GM20431 (cell line): ENCODE measurements around the gene FGFR2.

Experiments
- in situ Hi-C: fragments of 300-500 bp; cut with MseI, MboI; formaldehyde crosslinking; loops from one replicate; pipeline ENCODE4 v1.15.0; 2020; ENCODE audit warnings: low sequenced_read_pairs; ENCODE audit not compliant: unreplicated experiment

Gene FGFR2

GRCh38 chr10:121462955-121463354 is 135.3 kb downstream of the FGFR2 start:
- in situ Hi-C loops, result no loop called here

DNA sequence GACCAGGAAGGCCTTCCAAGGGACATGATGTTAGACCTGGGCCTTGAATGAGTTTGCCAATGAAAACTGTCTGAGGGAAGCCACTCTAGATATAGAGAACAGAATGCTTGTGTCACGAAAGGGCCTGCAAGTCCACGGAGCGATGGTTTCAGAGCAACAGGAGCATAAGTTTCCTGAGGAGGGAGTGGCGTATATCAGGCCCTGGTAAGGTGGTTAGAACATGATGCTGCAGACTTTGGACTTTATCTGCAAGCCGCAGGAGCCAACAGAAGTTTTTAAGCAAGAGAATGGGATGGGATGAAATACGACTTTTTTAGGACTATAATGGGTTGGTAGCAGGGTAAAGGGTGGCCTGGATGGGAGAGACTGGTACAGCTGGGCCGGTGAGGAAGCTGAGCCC is 136.0 kb downstream of the FGFR2 start:
- in situ Hi-C loops, result no loop called here

DNA sequence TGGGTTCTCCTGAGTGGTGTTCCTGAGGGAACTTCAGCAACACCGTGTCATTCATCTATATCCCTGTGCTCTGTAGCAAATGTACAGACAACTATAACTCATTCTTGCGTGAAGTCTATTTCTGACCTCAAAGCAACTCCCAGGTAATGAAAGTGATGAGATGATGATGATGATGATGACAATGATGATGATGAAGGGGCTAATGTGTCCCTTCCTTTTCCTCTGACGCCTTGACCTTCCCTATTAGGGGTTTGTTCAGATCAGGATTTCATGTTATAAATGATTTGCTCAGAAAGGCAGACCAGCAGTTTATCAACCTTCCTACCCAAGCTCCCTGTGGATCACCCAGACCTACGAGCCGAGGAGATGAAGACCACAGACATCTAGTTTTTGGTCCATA is 136.9 kb downstream of the FGFR2 start:
- in situ Hi-C loops, result no loop called here

DNA sequence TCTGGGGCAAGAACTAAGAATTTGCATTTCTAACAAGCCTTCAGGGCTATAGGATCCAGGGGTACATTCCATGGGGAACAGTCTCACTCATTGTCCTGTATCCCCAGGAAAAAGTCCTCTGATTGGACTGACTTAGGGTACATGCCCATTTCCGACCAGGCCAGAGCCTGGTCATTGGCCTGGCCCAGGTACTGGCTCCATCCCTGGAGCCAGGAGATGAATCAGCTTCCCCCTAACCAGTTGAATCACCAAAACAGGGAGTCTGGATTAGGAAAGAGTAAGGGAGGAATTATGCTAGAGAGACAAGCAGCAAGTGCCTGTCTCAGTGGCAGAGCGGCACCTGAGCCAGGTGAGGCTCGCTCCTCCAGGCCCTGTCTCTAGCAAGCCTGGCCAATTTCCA is 137.5 kb downstream of the FGFR2 start:
- in situ Hi-C loops, result no loop called here

GRCh38 chr10:121459622-121460453 is 138.4 kb downstream of the FGFR2 start:
- in situ Hi-C loops, result no loop called here

DNA sequence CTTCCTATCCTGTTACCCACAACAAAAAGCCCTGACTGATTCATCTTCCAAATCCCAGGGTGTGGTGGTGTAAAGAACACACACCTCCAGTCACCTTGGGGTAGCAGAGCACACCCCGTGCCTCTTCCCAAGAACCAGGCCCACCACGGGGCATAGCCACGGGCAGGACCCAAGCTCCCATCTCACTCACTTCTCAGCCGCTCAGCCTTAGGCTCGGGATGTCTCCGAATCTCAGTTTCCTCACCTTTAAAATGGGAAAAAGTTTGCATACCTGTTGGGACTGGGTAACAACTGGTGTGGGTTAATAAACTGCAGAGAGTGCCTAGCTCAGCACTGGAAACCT is 139.0 kb downstream of the FGFR2 start:
- in situ Hi-C loops, result no loop called here

DNA sequence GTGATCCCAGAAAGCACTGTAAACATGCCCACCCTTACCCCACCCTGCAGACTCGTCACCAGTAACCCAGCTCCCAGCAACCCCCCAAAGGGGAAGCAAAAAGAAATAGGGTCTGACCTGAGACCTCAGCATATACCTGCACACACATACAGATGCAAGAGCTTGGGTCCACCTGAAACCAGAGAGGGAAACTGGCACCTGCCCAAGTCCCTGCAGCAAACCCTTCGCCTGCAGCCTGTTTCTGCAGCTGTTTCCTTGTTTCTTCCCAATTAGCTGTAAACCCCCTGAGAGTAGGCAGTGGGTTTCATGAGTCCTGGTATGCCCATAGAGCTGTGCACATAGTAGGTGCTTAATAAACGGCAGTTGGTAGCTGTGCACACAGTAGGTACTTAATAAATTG is 140.5 kb downstream of the FGFR2 start:
- in situ Hi-C loops, result no loop called here

GRCh38 chr10:121455377-121455776 is 142.9 kb downstream of the FGFR2 start:
- in situ Hi-C loops, result no loop called here

- in situ Hi-C loops, result no loop called here
Measured at GRCh38 chr10:121454781-121455180, 143.5 kb downstream of the FGFR2 start.

DNA sequence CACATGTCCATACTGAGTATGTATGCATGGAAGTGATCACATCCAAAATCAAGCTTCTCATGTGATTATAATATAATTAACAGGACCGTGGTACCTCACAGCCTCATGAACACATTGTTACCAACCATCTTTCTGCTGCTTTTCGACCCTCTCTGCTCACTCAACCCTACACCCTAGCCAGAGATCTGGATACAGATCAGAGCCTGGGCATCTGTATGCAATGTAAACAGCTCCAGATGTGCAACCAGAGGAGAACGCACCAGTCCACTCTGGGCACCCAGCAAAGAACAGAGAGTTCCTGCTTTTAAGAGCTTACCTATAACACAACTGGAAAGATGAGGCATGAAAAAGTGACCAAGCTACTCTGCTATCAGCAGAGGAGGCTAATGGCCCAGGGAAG is 145.1 kb downstream of the FGFR2 start:
- in situ Hi-C loops, result no loop called here

- in situ Hi-C loops, result no loop called here
Measured at GRCh38 chr10:121452581-121452980, 145.7 kb downstream of the FGFR2 start.

- in situ Hi-C loops, result no loop called here
Measured at GRCh38 chr10:121450247-121450646, 148.0 kb downstream of the FGFR2 start.

GRCh38 chr10:121449482-121449924 is 148.7 kb downstream of the FGFR2 start:
- in situ Hi-C loops, result no loop called here

DNA sequence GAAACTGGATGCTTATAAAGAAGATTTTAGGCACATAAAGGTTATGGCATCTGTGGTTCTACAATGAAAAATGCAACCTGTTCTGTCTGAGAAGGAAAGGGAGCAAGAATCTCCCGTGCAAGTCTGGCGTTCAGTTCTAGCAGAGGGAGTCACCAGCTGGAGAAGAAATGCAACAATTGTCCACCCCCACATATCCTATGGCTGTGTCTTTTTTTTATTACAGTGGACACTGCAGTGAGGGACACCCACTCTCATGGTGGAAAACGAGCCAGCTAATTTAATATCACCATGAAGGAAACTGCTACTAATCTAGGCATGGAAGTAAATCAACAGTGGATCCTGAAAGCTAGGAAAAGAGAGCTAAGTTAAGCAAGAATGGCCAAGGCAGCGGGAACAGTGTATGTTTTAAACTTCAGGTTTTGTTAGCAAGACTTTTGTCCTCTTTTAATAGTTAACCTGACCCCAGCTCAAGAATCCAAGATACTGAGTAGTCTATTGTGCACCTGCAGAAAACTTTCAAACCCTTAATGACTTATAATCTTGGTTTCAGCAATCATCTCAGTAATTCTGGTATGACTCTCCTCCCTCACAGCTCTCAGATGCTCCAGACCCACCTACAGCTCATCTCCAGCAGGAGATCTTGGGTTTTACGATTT is 149.3 kb downstream of the FGFR2 start:
- in situ Hi-C loops, result no loop called here

- in situ Hi-C loops, result no loop called here
Measured at GRCh38 chr10:121444520-121445165, 153.6 kb downstream of the FGFR2 start.

DNA sequence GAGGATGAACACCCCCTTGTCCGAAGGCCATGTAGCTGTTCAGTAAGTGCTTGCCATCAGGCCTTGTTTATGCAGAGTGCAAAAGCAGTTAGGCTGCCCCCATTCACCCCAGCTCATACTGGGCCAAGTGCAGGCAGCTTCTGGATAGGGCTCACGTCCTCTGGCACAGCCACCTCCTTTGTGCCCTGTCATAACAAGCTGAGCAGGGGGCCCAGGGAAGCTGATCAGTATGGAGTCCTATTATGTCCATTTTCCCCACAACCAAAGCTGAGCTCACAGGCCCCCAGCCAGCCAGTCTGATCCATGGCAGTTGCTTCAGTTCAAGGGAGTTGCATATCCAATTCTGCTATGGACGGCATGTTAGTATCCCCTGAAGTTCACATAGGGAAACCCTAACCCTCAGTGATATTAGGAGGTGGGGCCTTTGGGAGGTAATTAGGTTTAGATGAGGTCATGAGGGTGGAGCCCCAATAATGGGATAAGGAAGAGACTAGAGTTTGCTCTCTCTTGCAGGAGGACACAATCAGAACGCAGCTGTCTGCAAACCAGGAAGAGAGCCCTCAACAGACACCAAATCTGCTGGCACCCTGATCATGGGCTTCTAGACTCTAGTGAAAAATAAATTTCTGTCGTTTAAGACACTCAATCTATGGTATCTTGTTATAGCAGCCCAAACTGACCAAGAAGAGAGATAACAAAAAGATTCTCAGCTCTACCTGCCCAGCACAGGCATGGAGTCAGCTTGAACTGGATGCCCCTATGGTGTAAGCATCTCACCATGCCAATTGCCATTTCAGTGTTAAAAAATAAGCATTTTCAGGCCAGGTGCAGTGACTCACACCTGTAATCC is 155.9 kb downstream of the FGFR2 start:
- in situ Hi-C loops, result no loop called here

DNA sequence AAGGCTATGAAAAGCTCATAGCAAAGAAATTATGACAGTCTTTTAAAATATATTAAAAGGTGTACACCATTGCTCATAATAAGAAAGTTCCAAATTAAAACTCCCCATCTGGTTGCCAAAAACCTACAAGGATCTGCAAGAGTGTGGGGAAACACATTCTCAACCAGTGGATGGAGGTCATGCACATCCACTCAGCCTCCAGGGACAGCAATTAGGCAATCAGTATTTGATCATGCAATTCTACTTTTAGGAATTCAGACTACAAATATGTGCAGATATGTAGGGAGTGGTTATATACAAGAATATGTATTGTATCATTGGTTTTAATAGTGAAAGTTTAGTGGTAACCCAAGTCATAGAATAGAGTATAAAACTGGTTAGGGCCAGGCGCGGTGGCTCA is 157.8 kb downstream of the FGFR2 start:
- in situ Hi-C loops, result no loop called here

DNA sequence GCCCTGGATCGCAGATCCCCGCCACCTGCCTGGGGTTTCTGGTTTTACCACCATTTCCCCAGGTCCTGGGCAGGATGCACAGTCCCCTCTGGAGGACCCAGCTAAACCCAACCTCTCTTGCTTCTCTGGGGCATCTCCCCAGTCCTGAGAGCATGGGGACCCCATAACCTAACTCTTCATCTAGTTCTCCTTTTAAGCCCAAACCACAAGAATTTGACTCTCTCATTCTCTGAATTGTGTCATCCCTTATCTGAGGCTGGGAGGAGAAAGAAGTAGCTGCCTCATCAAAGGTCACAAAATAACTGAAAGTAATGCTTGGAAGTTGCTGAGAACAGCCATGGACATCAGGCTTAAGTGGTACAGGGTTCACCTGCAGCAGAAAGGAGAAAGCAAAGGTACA is 159.9 kb downstream of the FGFR2 start:
- in situ Hi-C loops, result no loop called here

DNA sequence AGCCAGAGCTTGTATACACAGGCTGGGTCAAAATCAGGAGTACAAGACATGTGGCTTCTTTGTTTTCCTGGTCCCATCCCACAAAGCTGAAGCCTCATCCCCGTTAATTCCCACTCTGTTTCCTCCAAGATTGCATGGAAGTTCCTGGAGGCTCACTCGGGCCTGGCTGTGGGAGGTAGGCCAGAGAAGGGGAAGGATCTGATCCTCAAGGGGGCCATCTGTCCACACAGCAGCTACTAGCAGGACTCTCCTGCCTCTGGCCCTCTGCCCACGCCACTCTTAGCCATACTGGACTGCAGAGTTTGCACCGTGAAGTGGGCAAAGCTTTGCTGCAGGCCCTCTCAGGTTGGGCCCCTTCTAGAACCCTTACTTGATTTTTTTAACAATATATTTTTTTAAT is 160.6 kb downstream of the FGFR2 start:
- in situ Hi-C loops, result no loop called here

GRCh38 chr10:121436630-121437341 is 161.5 kb downstream of the FGFR2 start:
- in situ Hi-C loops, result no loop called here
